A172 (cell line): ENCODE data around the gene ADGRB2. TPM values are rescaled to one million over a fixed set of nuclear protein-coding genes. Genes with fewer than 3 reads are reported as not detected.

Experiments used
- DNase-seq: peaks from one replicate; pipeline ENCODE4 v3.0.0-alpha.2; 2015; ENCODE audit warnings: low spot score
- total RNA-seq: library from RNA; depleted of rRNA; stranded (reverse); fragments of >200 nt; shearing (Covaris generic); gene quantifications from 2 replicates; pipeline ENCODE4 v1.2.3, GENCODE V29; 2014; rRNA removed

ADGRB2 gene
- total RNA-seq, 1 experiment from 2014 or later: 20.9 TPM

- DNase-seq: no peak
Observed at GRCh38 chr1:31681415-31681814, 82.7 kb downstream of the ADGRB2 start.

- DNase-seq: no peak
Observed at GRCh38 chr1:31679676-31680230, 84.4 kb downstream of the ADGRB2 start.

- no peak for DNase-seq
Observed at GRCh38 chr1:31679091-31679490, 85.0 kb downstream of the ADGRB2 start.

- DNase-seq: no peak
Observed at GRCh38 chr1:31678681-31679080, 85.5 kb downstream of the ADGRB2 start.

DNA sequence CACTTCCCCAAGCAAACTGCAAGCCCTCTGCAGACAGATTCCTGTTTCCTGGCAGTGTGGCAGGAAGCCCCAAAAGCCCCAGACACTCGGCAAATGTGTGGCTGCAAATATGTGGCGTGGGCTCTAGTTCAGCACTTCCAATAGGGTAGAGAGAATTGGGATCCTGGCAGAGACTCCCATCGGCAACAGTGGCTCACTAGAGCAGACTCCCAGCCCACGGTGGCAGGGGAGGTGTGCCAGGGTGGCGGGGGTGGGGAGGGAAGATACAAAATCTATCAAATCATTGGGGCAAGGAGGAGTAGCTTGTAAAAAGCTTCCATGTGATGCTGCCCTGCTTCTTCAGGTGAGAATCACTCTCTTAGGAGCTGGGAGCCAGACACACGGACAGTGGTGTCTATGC is 86.2 kb downstream of the ADGRB2 start:
- no peak for DNase-seq

- DNase-seq: no peak
Observed at GRCh38 chr1:31677401-31677800, 86.7 kb downstream of the ADGRB2 start.

Other genes starting within 250 kb of the ADGRB2 start
- gene TINAGL1, start 187.8 kb downstream of the ADGRB2 start, total RNA-seq: 178 and 257 TPM in 2 replicates
- gene HCRTR1, start 146.7 kb downstream of the ADGRB2 start, total RNA-seq: not detected in 2 replicates
- gene PEF1, start 119.5 kb downstream of the ADGRB2 start, total RNA-seq: 62.2 and 62.7 TPM in 2 replicates
- gene COL16A1, start 60.3 kb downstream of the ADGRB2 start, total RNA-seq: 12.7 and 26.2 TPM in 2 replicates
- 5.7 and 6.9 TPM in 2 replicates for gene SPOCD1, start 51.7 kb upstream of the ADGRB2 start, total RNA-seq
- gene PTP4A2, start 174.0 kb upstream of the ADGRB2 start, total RNA-seq: 207 and 289 TPM in 2 replicates
- 58.0 and 70.0 TPM in 2 replicates for gene KHDRBS1, start 249.5 kb upstream of the ADGRB2 start, total RNA-seq